Measurements from ENCODE around the gene MLLT3. TPM values are rescaled to one million over a fixed set of nuclear protein-coding genes. Genes with fewer than 3 reads are reported as not detected.

MLLT3 gene
- total and polyA plus RNA-seq, 8 donors, result 6.5 to 48.7 (median 24.4) TPM

- H3K4me3 ChIP-seq, result no peak overlapping the region
- WGBS, 5 donors, result 73 to 82% (median 77%) methylated on average over 5 of the region's 5 CpGs
- peaks cover 0 to 9% (median 7%) of the 10 kb centered on the region in 4 donors for H3K36me3 ChIP-seq
- no peak overlapping the region for H3K27ac ChIP-seq
- TF ChIP-seq EP300 (IDR thresholded peaks at IDR 0.05) (no peak), POLR2A (IDR thresholded peaks at IDR 0.05) (no peak), POLR2AphosphoS5 (IDR thresholded peaks at IDR 0.05) (no peak), CTCF (IDR thresholded peaks at IDR 0.05) (no peak)
- H3K9me3 ChIP-seq, result no peaks in the 10 kb centered on the region
- intact Hi-C loops (cut with DNase I; ENCODE audit: low total_unique reads), result no loop called here
- no peak for DNase-seq
- H3K4me1 ChIP-seq, result no peaks in the 10 kb centered on the region
- no peaks in the 10 kb centered on the region for H3K27me3 ChIP-seq
Measured at GRCh38 chr9:20417373-20418080, 204.8 kb downstream of the MLLT3 start.

- H3K36me3 ChIP-seq, result peaks cover 0 to 9% (median 9%) of the 10 kb centered on the region in 4 donors
- H3K9me3 ChIP-seq, result no peaks in the 10 kb centered on the region
- no peak overlapping the region for H3K27ac ChIP-seq
- H3K27me3 ChIP-seq, result no peaks in the 10 kb centered on the region
- intact Hi-C loops (cut with DNase I; ENCODE audit: low total_unique reads), result no loop called here
- H3K4me1 ChIP-seq, result no peaks in the 10 kb centered on the region
- no peak for TF ChIP-seq POLR2A (IDR thresholded peaks at IDR 0.05)
- no peak for TF ChIP-seq POLR2AphosphoS5 (IDR thresholded peaks at IDR 0.05)
- TF ChIP-seq CTCF (IDR thresholded peaks at IDR 0.05), result no peak
- no peak for TF ChIP-seq EP300 (IDR thresholded peaks at IDR 0.05)
- no peak overlapping the region for H3K4me3 ChIP-seq
- no peak for DNase-seq
Measured at GRCh38 chr9:20414150-20414549, 208.1 kb downstream of the MLLT3 start.

GRCh38 chr9:20409321-20410092, 212.8 kb downstream of the MLLT3 start:
- H3K9me3 ChIP-seq, result no peaks in the 10 kb centered on the region
- intact Hi-C loops (cut with DNase I; ENCODE audit: low total_unique reads), result no loop called here
- no peak overlapping the region for H3K27ac ChIP-seq
- H3K27me3 ChIP-seq, result no peaks in the 10 kb centered on the region
- H3K36me3 ChIP-seq, result peaks cover 0 to 9% (median 9%) of the 10 kb centered on the region in 4 donors
- H3K4me3 ChIP-seq, result no peak overlapping the region
- H3K4me1 ChIP-seq, result no peaks in the 10 kb centered on the region
- no peak for DNase-seq
- TF ChIP-seq POLR2A (IDR thresholded peaks at IDR 0.05) (no peak), CTCF (IDR thresholded peaks at IDR 0.05) (no peak), POLR2AphosphoS5 (IDR thresholded peaks at IDR 0.05) (no peak), EP300 (IDR thresholded peaks at IDR 0.05) (no peak)

- WGBS, 5 donors, result 52 to 63% (median 59%) methylated on average over 4 of the region's 4 CpGs
- intact Hi-C loops (cut with DNase I; ENCODE audit: low total_unique reads), result no loop called here
- Histone ChIP-seq H3K4me1 (no peaks in the 10 kb centered on the region), H3K4me3 (no peak overlapping the region), H3K9me3 (no peaks in the 10 kb centered on the region), H3K36me3 (peaks cover 0 to 4% (median 3%) of the 10 kb centered on the region in 4 donors), H3K27me3 (no peaks in the 10 kb centered on the region), H3K27ac (no peak overlapping the region)
- no peak for TF ChIP-seq EP300 (IDR thresholded peaks at IDR 0.05)
- TF ChIP-seq CTCF (IDR thresholded peaks at IDR 0.05), result no peak
- TF ChIP-seq POLR2AphosphoS5 (IDR thresholded peaks at IDR 0.05), result no peak
- no peak for TF ChIP-seq POLR2A (IDR thresholded peaks at IDR 0.05)
- DNase-seq, result peak in 1 of 2 donors; percentile 12
Measured at GRCh38 chr9:20408513-20408912, 213.8 kb downstream of the MLLT3 start.
